Gastroesophageal sphincter (tissue), 3 donors: ENCODE results near the gene MFSD6.

Source experiments
- POLR2A ChIP-seq, 2 donors: fragments of 450-650 bp; IDR thresholded peaks; one replicate each; pipeline ENCODE4 v1.6.1; 2017; ENCODE audit warnings: antibody characterized with exemption in 2 of 2, mild to moderate bottlenecking in 2 of 2, moderate library complexity in 1 of 2
- TF ChIP-seq, protein P1 (sequence below), 4 experiments: fragments of 200-600 bp in 2 of 4; fragments of 450-650 bp in 2 of 4; sonication (generic) in 1 of 4; IDR thresholded peaks; one replicate each; pipeline ENCODE4 v1.5.1; 2017 to 2019; ENCODE audit warnings: antibody characterized with exemption in 4 of 4, mild to moderate bottlenecking in 2 of 4, moderate library complexity in 2 of 4

- TF ChIP-seq, protein P1, sequence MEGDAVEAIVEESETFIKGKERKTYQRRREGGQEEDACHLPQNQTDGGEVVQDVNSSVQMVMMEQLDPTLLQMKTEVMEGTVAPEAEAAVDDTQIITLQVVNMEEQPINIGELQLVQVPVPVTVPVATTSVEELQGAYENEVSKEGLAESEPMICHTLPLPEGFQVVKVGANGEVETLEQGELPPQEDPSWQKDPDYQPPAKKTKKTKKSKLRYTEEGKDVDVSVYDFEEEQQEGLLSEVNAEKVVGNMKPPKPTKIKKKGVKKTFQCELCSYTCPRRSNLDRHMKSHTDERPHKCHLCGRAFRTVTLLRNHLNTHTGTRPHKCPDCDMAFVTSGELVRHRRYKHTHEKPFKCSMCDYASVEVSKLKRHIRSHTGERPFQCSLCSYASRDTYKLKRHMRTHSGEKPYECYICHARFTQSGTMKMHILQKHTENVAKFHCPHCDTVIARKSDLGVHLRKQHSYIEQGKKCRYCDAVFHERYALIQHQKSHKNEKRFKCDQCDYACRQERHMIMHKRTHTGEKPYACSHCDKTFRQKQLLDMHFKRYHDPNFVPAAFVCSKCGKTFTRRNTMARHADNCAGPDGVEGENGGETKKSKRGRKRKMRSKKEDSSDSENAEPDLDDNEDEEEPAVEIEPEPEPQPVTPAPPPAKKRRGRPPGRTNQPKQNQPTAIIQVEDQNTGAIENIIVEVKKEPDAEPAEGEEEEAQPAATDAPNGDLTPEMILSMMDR (IDR thresholded peaks at IDR 0.05) = no peak
- TF ChIP-seq POLR2A (IDR thresholded peaks at IDR 0.05) = no peak
Observed at GRCh38 chr2:190466819-190467446, 58.8 kb downstream of the MFSD6 start.
